ENCODE measurements around the gene CD86. TPM values are rescaled to one million over a fixed set of nuclear protein-coding genes. Genes with fewer than 3 reads are reported as not detected.

Gene CD86
- total RNA-seq, 1 experiment from 2014 or later = not detected

GRCh38 chr3:122132949-122133540 lies 77.9 kb downstream of the CD86 start:
- Histone ChIP-seq H3K9me3 (ENCODE audit: control insufficient read depth in 1 of 2, insufficient read depth in 1 of 2, low read depth in 1 of 2, low read length in 2 of 2) (no peaks in the 10 kb centered on the region), H3K4me2 (ENCODE audit: low read length) (no peak overlapping the region), H3K27me3 (ENCODE audit: insufficient read depth, low read length) (no peaks in the 10 kb centered on the region), H3K79me2 (ENCODE audit: insufficient read depth, low read length) (no peaks in the 10 kb centered on the region), H2AFZ (ENCODE audit: low read depth, low read length, poor library complexity, severe bottlenecking) (no peak overlapping the region), H4K20me1 (ENCODE audit: insufficient read depth) (no peaks in the 10 kb centered on the region), H3K4me3 (replicated peaks in 1 of 2; ENCODE audit: low read depth in 1 of 2, low read length in 2 of 2) (no peak overlapping the region), H3K4me1 (ENCODE audit: control insufficient read depth in 1 of 2, insufficient read depth in 2 of 2, low read length in 2 of 2) (no peaks in the 10 kb centered on the region), H3K9me2 (ENCODE audit: insufficient read depth) (no peaks in the 10 kb centered on the region), H3K27ac (ENCODE audit: low read depth, low read length) (no peak overlapping the region), H3K36me3 (ENCODE audit: control insufficient read depth in 1 of 2, insufficient read depth in 2 of 2, low read length in 2 of 2) (no peaks in the 10 kb centered on the region), H3K9ac (ENCODE audit: low read length) (no peak overlapping the region)
- CTCF ChIA-PET = no interaction called here
- RAD21 ChIA-PET (ENCODE audit: low non-redundant PET in 1 of 2, low total read pairs in 2 of 2, uncharacterized antibody in 2 of 2, unreplicated experiment in 2 of 2) = no interaction called here
- ATAC-seq (no peak), DNase-seq (ENCODE audit: low read depth, low spot score) (no peak)
- intact Hi-C loops (cut with micrococcal nuclease) = no loop called here
- POLR2A ChIA-PET = no interaction called here
- TF ChIP-seq, protein P1, sequence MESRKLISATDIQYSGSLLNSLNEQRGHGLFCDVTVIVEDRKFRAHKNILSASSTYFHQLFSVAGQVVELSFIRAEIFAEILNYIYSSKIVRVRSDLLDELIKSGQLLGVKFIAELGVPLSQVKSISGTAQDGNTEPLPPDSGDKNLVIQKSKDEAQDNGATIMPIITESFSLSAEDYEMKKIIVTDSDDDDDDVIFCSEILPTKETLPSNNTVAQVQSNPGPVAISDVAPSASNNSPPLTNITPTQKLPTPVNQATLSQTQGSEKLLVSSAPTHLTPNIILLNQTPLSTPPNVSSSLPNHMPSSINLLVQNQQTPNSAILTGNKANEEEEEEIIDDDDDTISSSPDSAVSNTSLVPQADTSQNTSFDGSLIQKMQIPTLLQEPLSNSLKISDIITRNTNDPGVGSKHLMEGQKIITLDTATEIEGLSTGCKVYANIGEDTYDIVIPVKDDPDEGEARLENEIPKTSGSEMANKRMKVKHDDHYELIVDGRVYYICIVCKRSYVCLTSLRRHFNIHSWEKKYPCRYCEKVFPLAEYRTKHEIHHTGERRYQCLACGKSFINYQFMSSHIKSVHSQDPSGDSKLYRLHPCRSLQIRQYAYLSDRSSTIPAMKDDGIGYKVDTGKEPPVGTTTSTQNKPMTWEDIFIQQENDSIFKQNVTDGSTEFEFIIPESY (IDR thresholded peaks at IDR 0.05; ENCODE audit: extremely low read depth, insufficient replicate concordance, low read length) = no peak
- no peak for TF ChIP-seq CEBPB (IDR thresholded peaks at IDR 0.05; ENCODE audit: low read depth)
- TF ChIP-seq TCF7L2 (IDR thresholded peaks at IDR 0.05; ENCODE audit: borderline replicate concordance, extremely low read depth, insufficient read depth, insufficient read length) = no peak
- TF ChIP-seq EZH2phosphoT487 (IDR thresholded peaks at IDR 0.05; ENCODE audit: borderline replicate concordance) = no peak
- no peak for TF ChIP-seq POLR2AphosphoS5 (IDR thresholded peaks at IDR 0.05; ENCODE audit: low read depth, low read length)
- TF ChIP-seq YY1 (IDR thresholded peaks at IDR 0.05; ENCODE audit: extremely low read depth, insufficient replicate concordance, low read depth, low read length) = no peak
- TF ChIP-seq, protein P2, sequence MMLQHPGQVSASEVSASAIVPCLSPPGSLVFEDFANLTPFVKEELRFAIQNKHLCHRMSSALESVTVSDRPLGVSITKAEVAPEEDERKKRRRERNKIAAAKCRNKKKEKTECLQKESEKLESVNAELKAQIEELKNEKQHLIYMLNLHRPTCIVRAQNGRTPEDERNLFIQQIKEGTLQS (IDR thresholded peaks at IDR 0.05) = no peak
- no TSS peak for BruUV-seq (replicated peaks)

All from HCT116 (cell line).